GM23338 (cell line): ENCODE measurements around the gene PKD2.

Experiments
- CREB1 ChIP-seq: fragments of 250-450 bp; sonication (Bioruptor Pico); IDR thresholded peaks from 2 replicates; pipeline ENCODE4 v1.5.0; 2020; ENCODE audit warnings: low read depth, mild to moderate bottlenecking, moderate library complexity
- CTCF ChIP-seq, 2 experiments: fragments of 200-600 bp in 1 of 2; sonication (generic) in 1 of 2; conservative IDR thresholded peaks; 2 replicates each; pipeline versions ENCODE4 v1.5.1 to v1.6.1; 2016 to 2017; ENCODE audit warnings: antibody characterized with exemption in 2 of 2, low read depth in 2 of 2, mild to moderate bottlenecking in 2 of 2, moderate library complexity in 1 of 2
- ETS1 ChIP-seq: IDR thresholded peaks from 2 replicates; pipeline ENCODE4 v1.6.1; 2016; ENCODE audit warnings: antibody characterized with exemption
- EZH2 ChIP-seq: fragments of 200-600 bp; sonication (generic); IDR thresholded peaks from one replicate; pipeline ENCODE4 v1.8.0; 2017; ENCODE audit warnings: antibody characterized with exemption, mild to moderate bottlenecking, low read depth; ENCODE audit not compliant: unreplicated experiment
- EZH2phosphoT487 ChIP-seq: fragments of 200-600 bp; sonication (generic); IDR thresholded peaks from one replicate; pipeline ENCODE4 v1.8.1; 2018; ENCODE audit warnings: antibody characterized with exemption; ENCODE audit not compliant: unreplicated experiment
- NANOG ChIP-seq: IDR thresholded peaks from 2 replicates; pipeline ENCODE4 v1.6.1; 2016; ENCODE audit warnings: antibody characterized with exemption, borderline replicate concordance
- POLR2AphosphoS5 ChIP-seq: IDR thresholded peaks from 2 replicates; pipeline ENCODE4 v1.6.1; 2016; ENCODE audit warnings: antibody characterized with exemption, low read depth
- REST ChIP-seq: IDR thresholded peaks from one replicate; pipeline ENCODE4 v1.6.1; 2018; ENCODE audit warnings: antibody characterized with exemption; ENCODE audit not compliant: unreplicated experiment
- STAT1 ChIP-seq: IDR thresholded peaks from one replicate; pipeline ENCODE4 v1.6.1; 2016; ENCODE audit warnings: antibody characterized with exemption; ENCODE audit not compliant: unreplicated experiment
- ZNF114 ChIP-seq: fragments of 250-450 bp; sonication (Bioruptor Pico); IDR thresholded peaks from 2 replicates; pipeline ENCODE4 v1.5.0; 2020; ENCODE audit warnings: mild to moderate bottlenecking, moderate library complexity
- ZNF331 ChIP-seq: fragments of 250-450 bp; sonication (Bioruptor Pico); IDR thresholded peaks from 2 replicates; pipeline ENCODE4 v1.5.0; 2020; ENCODE audit warnings: low read depth, mild to moderate bottlenecking, moderate library complexity

- TF ChIP-seq POLR2AphosphoS5 (no peak), CTCF (conservative IDR thresholded peaks at IDR 0.05; ENCODE audit: low read depth in 2 of 2) (no peak), REST (no peak), EZH2phosphoT487 (no peak), ZNF114 (CRISPR knock-in tag) (no peak), CREB1 (CRISPR knock-in tag) (no peak), EZH2 (no peak), NANOG (no peak), ETS1 (no peak), ZNF331 (CRISPR knock-in tag) (no peak), STAT1 (no peak)
Measured at GRCh38 chr4:88018466-88018865, 11.0 kb downstream of the PKD2 start.
